ENCODE results near the gene PACS2. TPM values are rescaled to one million over a fixed set of nuclear protein-coding genes. Genes with fewer than 3 reads are reported as not detected.

Gene PACS2
- total RNA-seq, 4 donors from 2014 or later = 142 to 225 (median 183) TPM

DNA sequence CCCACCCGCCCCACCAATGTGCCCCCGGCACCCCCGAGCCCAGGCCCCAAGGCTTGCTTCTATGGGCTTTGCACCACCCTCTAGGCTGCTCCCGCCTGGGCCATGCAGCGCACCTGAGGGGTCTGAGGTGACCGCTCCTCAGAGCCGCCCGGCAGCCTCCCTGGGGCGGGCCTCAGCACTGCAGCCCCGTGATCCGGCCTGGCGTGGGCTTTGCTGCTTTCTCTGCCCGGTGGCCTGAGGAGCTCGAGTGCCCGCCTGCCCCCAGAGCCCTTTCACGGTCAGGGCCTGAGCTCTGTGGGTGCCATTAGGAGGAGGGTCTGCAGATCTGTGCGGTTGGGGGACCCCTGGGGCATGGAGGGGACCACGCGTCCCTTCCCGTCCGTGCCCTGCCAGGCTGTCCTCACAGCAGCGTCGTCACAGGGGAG lies 111.3 kb downstream of the PACS2 start:
- Histone ChIP-seq H3K4me3 (no peak overlapping the region), H3K27me3 (no peaks in the 10 kb centered on the region), H3K27ac (no peak overlapping the region), H3K36me3 (peaks cover 0 to 35% (median 0%) of the 10 kb centered on the region in 3 donors), H3K4me1 (peaks cover 0 to 32% (median 20%) of the 10 kb centered on the region in 4 donors), H3K9me3 (peaks cover 0 to 7% (median 0%) of the 10 kb centered on the region in 4 donors)
- DNase-seq (ENCODE audit: low spot score in 2 of 2) = no peak
- no peak for TF ChIP-seq POLR2A (IDR thresholded peaks at IDR 0.05)
- no peak for TF ChIP-seq EP300 (IDR thresholded peaks at IDR 0.05)
- TF ChIP-seq, protein P1, sequence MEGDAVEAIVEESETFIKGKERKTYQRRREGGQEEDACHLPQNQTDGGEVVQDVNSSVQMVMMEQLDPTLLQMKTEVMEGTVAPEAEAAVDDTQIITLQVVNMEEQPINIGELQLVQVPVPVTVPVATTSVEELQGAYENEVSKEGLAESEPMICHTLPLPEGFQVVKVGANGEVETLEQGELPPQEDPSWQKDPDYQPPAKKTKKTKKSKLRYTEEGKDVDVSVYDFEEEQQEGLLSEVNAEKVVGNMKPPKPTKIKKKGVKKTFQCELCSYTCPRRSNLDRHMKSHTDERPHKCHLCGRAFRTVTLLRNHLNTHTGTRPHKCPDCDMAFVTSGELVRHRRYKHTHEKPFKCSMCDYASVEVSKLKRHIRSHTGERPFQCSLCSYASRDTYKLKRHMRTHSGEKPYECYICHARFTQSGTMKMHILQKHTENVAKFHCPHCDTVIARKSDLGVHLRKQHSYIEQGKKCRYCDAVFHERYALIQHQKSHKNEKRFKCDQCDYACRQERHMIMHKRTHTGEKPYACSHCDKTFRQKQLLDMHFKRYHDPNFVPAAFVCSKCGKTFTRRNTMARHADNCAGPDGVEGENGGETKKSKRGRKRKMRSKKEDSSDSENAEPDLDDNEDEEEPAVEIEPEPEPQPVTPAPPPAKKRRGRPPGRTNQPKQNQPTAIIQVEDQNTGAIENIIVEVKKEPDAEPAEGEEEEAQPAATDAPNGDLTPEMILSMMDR (IDR thresholded peaks at IDR 0.05) = no peak
- WGBS, 2 donors = 90 to 97% methylated on average over 8 to 10 of the region's 23 CpGs

DNA sequence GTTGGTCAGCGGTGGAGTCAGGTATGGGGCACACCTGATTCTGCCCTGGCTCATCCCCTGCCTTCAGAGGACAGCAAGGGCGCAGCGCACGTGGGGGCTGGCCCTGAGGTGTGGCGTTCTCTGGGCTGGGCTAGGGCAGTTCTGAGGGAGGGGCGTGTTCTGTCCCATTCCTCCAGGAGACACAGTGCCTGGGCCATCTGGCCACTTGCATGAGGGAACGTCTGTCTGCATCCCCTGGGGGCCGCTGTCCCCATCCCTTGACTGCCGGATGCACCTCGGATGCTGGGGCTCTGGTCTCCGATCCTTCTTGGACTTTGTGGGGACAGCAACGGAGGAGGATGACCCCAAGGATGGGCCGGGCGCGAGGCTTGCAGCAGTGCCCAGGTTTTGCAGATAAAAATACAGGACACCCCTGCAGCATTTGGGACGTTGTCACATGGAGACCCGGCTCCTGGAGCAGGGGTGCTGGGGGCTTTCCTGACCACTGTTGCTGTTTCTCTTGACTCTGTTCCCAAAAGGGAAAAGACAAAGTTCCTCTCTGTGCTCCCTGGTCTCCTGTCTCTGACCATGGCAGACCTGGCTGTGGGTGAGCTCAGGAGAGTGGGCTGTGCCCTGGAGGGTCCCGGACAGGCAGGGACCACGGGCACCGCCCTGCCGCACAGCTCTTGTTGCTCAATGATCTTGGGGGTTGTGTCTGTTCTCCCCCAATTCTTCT lies 112.0 kb downstream of the PACS2 start:
- peaks cover 0 to 35% (median 0%) of the 10 kb centered on the region in 3 donors for H3K36me3 ChIP-seq
- WGBS, 2 donors = 94 to 95% methylated on average over 19 of the region's 21 CpGs

DNA sequence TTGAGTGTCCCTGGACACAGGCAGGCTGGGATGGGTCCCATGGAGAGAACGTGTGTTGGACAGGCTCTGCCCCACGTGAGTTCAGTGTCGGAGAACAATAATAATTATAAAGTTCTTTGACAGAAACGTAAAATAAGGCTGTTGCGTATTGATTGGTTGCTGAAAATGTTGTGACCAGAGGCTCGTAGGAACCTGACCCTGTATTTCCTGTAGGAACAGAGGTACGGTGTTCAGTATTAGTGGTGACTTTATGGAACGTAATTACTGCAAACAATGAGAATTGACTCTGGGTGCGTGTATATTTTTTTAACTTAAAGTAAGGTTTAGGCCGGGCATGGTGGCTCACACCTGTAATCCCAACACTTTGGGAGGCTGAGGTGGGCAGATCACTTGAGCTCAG lies 112.9 kb downstream of the PACS2 start:
- 95% methylated on average over 10 of the region's 10 CpGs for WGBS, 2 donors
- Histone ChIP-seq H3K36me3 (peaks cover 0 to 35% (median 0%) of the 10 kb centered on the region in 3 donors), H3K27me3 (no peaks in the 10 kb centered on the region), H3K9me3 (peaks cover 0 to 7% (median 0%) of the 10 kb centered on the region in 4 donors), H3K4me1 (peaks cover 0 to 21% (median 4%) of the 10 kb centered on the region in 4 donors), H3K27ac (no peak overlapping the region), H3K4me3 (no peak overlapping the region)
- TF ChIP-seq POLR2A (IDR thresholded peaks at IDR 0.05) (no peak), EP300 (IDR thresholded peaks at IDR 0.05) (no peak)
- TF ChIP-seq, protein P1 (IDR thresholded peaks at IDR 0.05) = no peak
- DNase-seq (ENCODE audit: low spot score in 2 of 2) = no peak

More for the DNA sequence above, 112.0 kb downstream of the PACS2 start:
- no peak for DNase-seq (ENCODE audit: low spot score in 2 of 2)
- TF ChIP-seq EP300 (IDR thresholded peaks at IDR 0.05) (no peak), POLR2A (IDR thresholded peaks at IDR 0.05) (no peak)
- TF ChIP-seq, protein P1 (IDR thresholded peaks at IDR 0.05) = no peak
- Histone ChIP-seq H3K9me3 (peaks cover 0 to 7% (median 0%) of the 10 kb centered on the region in 4 donors), H3K27me3 (no peaks in the 10 kb centered on the region), H3K27ac (no peak overlapping the region), H3K4me3 (no peak overlapping the region), H3K4me1 (peaks cover 0 to 29% (median 12%) of the 10 kb centered on the region in 4 donors)

DNA sequence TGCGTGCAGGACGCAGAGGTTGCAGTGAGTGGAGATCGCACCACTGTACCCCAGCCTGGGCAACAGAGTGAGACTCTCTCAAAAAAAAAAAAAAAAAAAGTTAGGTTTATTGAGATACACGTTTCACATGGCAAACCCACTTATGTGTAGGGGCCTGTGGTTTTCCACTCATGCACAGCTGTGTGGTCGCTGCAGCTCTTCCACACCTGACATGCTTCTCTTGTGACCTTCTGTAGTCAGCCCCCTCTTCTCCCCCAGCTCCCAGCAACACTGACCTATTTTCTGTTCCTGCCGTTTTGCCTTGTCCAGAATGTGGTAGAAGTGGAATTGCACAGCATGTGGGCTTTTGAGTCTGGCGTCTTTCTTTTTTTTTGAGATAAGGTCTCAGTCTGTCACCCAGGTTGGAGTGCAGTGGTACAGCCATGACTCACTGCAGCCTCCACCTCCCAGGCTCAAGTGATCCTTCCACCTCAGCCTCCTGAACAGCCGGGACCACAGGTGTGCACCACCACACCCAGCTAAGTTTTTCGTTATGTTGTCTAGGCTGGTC lies 113.5 kb downstream of the PACS2 start:
- 97% methylated on average over 9 of the region's 9 CpGs for WGBS, 2 donors
- Histone ChIP-seq H3K4me1 (peaks cover 0 to 16% (median 3%) of the 10 kb centered on the region in 4 donors), H3K4me3 (no peak overlapping the region), H3K36me3 (peaks cover 0 to 35% (median 0%) of the 10 kb centered on the region in 3 donors), H3K27ac (no peak overlapping the region), H3K27me3 (no peaks in the 10 kb centered on the region), H3K9me3 (peaks cover 0 to 7% (median 0%) of the 10 kb centered on the region in 4 donors)
- no peak for TF ChIP-seq EP300 (IDR thresholded peaks at IDR 0.05)
- no peak for TF ChIP-seq POLR2A (IDR thresholded peaks at IDR 0.05)
- TF ChIP-seq, protein P1 (IDR thresholded peaks at IDR 0.05) = no peak
- no peak for DNase-seq (ENCODE audit: low spot score in 2 of 2)

DNA sequence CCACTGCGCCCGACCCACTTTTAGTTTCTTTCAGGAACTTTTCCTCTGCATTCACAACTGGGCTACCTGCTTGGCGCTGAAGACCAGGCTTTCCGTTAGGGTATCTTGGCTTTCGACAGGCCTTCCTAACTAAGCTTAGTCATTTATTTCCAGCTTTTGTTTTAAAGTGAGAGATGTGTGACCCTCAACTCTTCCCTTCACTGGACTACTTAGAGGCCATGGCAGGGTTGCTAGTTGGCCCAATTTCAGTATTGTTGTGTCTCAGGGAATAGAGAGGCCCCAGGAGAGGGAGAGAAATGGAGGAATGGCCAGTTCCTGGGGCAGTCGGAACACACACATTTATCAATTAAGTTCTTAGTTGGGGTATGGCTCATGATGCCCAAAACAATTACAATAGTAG lies 115.5 kb downstream of the PACS2 start:
- no peak overlapping the region for H3K27ac ChIP-seq
- 92 to 93% methylated on average over 6 of the region's 6 CpGs for WGBS, 2 donors
- no peaks in the 10 kb centered on the region for H3K27me3 ChIP-seq
- DNase-seq (ENCODE audit: low spot score in 2 of 2) = no peak
- peaks cover 0 to 30% (median 0%) of the 10 kb centered on the region in 3 donors for H3K36me3 ChIP-seq
- no peak for TF ChIP-seq POLR2A (IDR thresholded peaks at IDR 0.05)
- TF ChIP-seq EP300 (IDR thresholded peaks at IDR 0.05) = no peak
- TF ChIP-seq, protein P1 (IDR thresholded peaks at IDR 0.05) = no peak
- no peak overlapping the region for H3K4me3 ChIP-seq
- H3K4me1 ChIP-seq = peaks cover 0 to 16% (median 3%) of the 10 kb centered on the region in 4 donors
- H3K9me3 ChIP-seq = peaks cover 0 to 7% (median 0%) of the 10 kb centered on the region in 4 donors
